Adrenal gland (tissue), 5 donors: ENCODE measurements around the gene JOSD2.

Experiments used
- POLR2A ChIP-seq, 2 donors: fragments of 450-650 bp; IDR thresholded peaks; one replicate each; pipeline ENCODE4 v1.6.1; 2017; ENCODE audit warnings: antibody characterized with exemption in 2 of 2, mild to moderate bottlenecking in 2 of 2, moderate library complexity in 1 of 2
- TF ChIP-seq, protein P1 (sequence below), 6 experiments: fragments of 450-650 bp in 4 of 6; fragments of 200-600 bp in 2 of 6; sonication (generic) in 1 of 6; IDR thresholded peaks; 1 replicate in 5 of 6; 2 replicates in 1 of 6; pipeline versions ENCODE4 v1.5.1 to v1.8.0; 2016 to 2021; ENCODE audit warnings: antibody characterized with exemption in 6 of 6, mild to moderate bottlenecking in 2 of 6, moderate library complexity in 1 of 6
- donor health status: DM: no; HTN: no; CAD: no.

DNA sequence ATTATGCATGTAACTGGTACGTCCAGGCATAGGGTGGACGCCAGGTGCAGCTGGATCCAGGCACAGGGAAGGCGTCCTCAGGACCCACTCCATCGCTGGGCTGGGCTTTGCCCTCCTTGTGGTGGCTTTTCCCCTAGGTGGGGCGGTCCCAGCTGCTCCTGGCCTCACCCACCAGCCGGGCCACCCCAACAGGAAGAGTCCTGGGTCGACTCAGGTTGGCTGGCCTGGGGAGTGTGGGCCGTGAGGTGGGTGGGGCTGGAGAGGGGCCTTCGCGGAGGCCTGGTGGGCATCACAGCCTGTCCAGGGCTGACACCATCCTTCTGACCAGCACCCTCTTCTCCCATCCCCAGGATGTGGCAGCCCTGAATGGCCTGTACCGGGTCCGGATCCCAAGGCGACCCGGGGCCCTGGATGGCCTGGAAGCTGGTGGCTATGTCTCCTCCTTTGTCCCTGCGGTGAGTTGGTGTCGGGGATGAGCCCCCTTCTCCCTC lies 31.2 kb downstream of the JOSD2 start:
- TF ChIP-seq, protein P1, sequence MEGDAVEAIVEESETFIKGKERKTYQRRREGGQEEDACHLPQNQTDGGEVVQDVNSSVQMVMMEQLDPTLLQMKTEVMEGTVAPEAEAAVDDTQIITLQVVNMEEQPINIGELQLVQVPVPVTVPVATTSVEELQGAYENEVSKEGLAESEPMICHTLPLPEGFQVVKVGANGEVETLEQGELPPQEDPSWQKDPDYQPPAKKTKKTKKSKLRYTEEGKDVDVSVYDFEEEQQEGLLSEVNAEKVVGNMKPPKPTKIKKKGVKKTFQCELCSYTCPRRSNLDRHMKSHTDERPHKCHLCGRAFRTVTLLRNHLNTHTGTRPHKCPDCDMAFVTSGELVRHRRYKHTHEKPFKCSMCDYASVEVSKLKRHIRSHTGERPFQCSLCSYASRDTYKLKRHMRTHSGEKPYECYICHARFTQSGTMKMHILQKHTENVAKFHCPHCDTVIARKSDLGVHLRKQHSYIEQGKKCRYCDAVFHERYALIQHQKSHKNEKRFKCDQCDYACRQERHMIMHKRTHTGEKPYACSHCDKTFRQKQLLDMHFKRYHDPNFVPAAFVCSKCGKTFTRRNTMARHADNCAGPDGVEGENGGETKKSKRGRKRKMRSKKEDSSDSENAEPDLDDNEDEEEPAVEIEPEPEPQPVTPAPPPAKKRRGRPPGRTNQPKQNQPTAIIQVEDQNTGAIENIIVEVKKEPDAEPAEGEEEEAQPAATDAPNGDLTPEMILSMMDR (IDR thresholded peaks at IDR 0.05), result no peak
- TF ChIP-seq POLR2A (IDR thresholded peaks at IDR 0.05), result no peak
